GM10266 (cell line): ENCODE measurements around the gene PADI6.

Experiments used
- DNase-seq: peaks from one replicate; pipeline ENCODE4 v3.0.0; 2012; ENCODE audit errors: extremely low spot score
- CTCF ChIP-seq: IDR thresholded peaks from 2 replicates; pipeline ENCODE4 v1.5.1; 2012; ENCODE audit warnings: mild to moderate bottlenecking, low read depth; ENCODE audit not compliant: control insufficient read depth, insufficient read depth; ENCODE audit errors: missing control alignments

The PADI6 gene

GRCh38 chr1:17434601-17435000 is 62.6 kb downstream of the PADI6 start:
- no peak for DNase-seq
- TF ChIP-seq CTCF, result no peak

- no peak for TF ChIP-seq CTCF
- no peak for DNase-seq
Observed at GRCh38 chr1:17436380-17437174, 64.6 kb downstream of the PADI6 start.

DNA sequence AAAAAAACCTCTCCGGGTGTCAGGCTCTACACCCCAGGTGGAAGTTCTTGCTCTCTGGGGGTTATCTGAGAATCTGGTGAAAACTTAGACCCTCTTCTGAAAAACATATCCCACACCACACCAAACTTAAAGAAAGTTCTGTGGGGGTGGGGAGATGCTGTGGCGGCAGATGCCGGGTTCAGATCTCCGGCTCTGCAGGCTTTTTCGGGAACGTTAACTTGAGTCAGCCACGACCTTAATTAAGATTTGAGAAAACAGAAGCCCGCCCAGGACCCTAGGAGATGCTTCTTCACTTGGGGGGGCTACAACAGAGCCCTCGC is 65.2 kb downstream of the PADI6 start:
- TF ChIP-seq CTCF, result no peak
- DNase-seq, result no peak

DNA sequence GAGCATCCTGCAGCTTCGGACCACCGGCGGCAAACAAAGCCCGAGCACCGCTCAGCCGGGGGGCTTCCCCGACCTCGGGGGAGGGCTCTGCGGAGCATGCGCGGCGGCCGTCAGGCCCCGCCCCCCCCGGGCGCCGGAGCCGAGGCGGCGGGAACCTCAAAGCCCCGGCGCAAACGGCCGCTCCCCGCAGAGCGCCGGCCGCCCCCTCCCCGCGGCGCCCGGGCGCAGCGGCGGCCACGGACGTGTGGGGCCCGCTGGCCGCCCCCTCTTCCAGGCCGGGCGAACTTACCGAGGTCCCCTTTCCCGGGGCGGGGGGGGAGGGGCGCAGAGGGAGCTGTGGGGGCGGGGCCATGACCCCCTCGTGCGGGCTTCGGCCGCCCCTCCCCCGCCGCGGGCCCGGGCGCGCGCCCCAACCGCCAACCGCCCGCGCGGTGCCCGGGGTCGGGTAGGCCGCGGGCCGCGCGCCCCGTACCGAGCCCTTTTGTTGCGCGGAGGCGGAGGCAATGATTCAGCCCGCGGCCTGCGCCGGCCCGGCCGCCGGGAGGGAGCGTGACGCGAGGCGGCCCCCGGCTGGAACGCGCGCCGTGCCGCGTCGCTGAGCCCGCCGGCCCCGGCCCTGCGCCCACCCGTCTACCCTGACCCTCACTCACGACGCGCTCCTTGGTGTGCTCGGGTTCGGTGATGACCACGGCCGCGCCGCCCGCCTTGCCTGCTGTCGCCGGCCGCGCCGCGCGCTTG is 65.8 kb downstream of the PADI6 start:
- TF ChIP-seq CTCF, result no peak
- DNase-seq, result peak; percentile 98

DNA sequence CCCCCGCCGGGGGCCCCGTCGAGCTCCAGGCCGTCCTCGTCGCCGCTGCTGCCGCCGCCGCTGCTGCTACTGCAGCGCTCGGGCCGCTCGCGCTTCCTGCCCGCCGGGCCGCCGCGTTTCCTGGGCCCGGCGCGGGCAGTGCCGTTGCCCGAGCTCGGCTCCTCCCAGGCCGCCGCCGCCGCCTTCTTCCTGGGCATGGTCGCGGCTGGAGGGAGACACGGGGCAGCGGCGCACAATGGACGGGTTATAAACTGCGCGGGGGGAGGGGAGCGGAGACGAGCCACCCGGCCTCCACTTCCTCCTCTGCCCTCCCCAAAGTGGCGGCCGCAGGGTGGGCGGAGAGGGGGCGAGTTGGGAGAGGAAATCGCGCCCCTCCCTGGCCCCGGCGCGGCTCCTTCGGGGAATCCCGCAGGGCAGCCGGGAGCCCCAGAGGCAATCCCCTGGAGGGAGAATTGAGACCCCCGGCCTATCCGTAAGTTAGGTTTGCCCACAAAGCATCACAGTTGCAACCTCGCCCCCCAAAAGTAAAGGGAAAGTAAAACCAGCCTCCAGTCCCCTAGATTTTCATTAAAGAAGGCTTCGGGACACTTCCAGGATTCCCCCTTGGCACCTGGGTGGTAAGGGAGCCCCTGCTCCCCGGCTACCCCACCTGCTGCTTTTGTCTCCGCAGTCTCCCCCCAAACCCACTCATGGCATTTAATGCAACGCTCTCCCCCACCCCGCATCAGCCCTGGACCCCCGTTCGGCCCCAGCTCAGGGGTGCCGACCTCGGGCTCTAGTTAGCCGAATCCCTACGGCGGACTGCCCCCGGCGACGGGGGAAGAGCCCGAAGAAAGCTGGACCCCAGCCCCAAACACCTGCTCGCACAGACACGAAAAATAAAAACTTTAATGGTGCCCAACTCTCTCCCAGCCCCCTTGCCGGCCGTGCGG is 66.6 kb downstream of the PADI6 start:
- no peak for TF ChIP-seq CTCF
- DNase-seq, result peak; percentile 88

- TF ChIP-seq CTCF, result peak; percentile 56
- peak; percentile 95 for DNase-seq
Observed at GRCh38 chr1:17439250-17440073, 67.5 kb downstream of the PADI6 start, which contains the start of gene RCC2. TSS of gene RCC2 (minus strand) at chr1:17439677. CDS start at chr1:17438514, 1,163 bp downstream.
